Measurements from ENCODE around the gene RBM19.

The RBM19 gene

GRCh38 chr12:113826805-113827538 lies 139.2 kb downstream of the RBM19 start:
- Histone ChIP-seq H3K27me3 (ENCODE audit: insufficient read depth, poor library complexity, severe bottlenecking) (no peaks in the 10 kb centered on the region), H3K27ac (replicated peaks) (no peak overlapping the region), H3K4me3 (replicated peaks; ENCODE audit: insufficient read depth, low read length) (no peak overlapping the region)
- DNase-seq (ENCODE audit: low read depth in 1 of 2, low spot score in 1 of 2), result no peak
- TF ChIP-seq SPI1 (IDR thresholded peaks at IDR 0.05; ENCODE audit: borderline replicate concordance, low read depth) (no peak), POLR2AphosphoS5 (IDR thresholded peaks at IDR 0.05; ENCODE audit: low read depth) (no peak), CTCF (IDR thresholded peaks at IDR 0.05; ENCODE audit: insufficient read depth, low read length) (no peak), REST (IDR thresholded peaks at IDR 0.05; ENCODE audit: insufficient replicate concordance, low read depth) (no peak), GABPA (IDR thresholded peaks at IDR 0.05; ENCODE audit: low read depth) (no peak)

- DNase-seq (ENCODE audit: low read depth in 1 of 2, low spot score in 1 of 2), result no peak
- Histone ChIP-seq H3K4me3 (replicated peaks; ENCODE audit: insufficient read depth, low read length) (no peak overlapping the region), H3K27me3 (ENCODE audit: insufficient read depth, poor library complexity, severe bottlenecking) (no peaks in the 10 kb centered on the region), H3K27ac (replicated peaks) (no peak overlapping the region)
- TF ChIP-seq REST (IDR thresholded peaks at IDR 0.05; ENCODE audit: insufficient replicate concordance, low read depth) (no peak), GABPA (IDR thresholded peaks at IDR 0.05; ENCODE audit: low read depth) (no peak), POLR2AphosphoS5 (IDR thresholded peaks at IDR 0.05; ENCODE audit: low read depth) (no peak), SPI1 (IDR thresholded peaks at IDR 0.05; ENCODE audit: borderline replicate concordance, low read depth) (no peak), CTCF (IDR thresholded peaks at IDR 0.05; ENCODE audit: insufficient read depth, low read length) (no peak)
Observed at GRCh38 chr12:113825705-113826104, 140.4 kb downstream of the RBM19 start.

GRCh38 chr12:113823816-113824215 lies 142.3 kb downstream of the RBM19 start:
- no peaks in the 10 kb centered on the region for H3K27me3 ChIP-seq (ENCODE audit: insufficient read depth, poor library complexity, severe bottlenecking)
- no peak overlapping the region for H3K4me3 ChIP-seq (replicated peaks; ENCODE audit: insufficient read depth, low read length)
- H3K27ac ChIP-seq (replicated peaks), result no peak overlapping the region
- TF ChIP-seq CTCF (IDR thresholded peaks at IDR 0.05; ENCODE audit: insufficient read depth, low read length) (no peak), POLR2AphosphoS5 (IDR thresholded peaks at IDR 0.05; ENCODE audit: low read depth) (no peak), REST (IDR thresholded peaks at IDR 0.05; ENCODE audit: insufficient replicate concordance, low read depth) (no peak), GABPA (IDR thresholded peaks at IDR 0.05; ENCODE audit: low read depth) (no peak), SPI1 (IDR thresholded peaks at IDR 0.05; ENCODE audit: borderline replicate concordance, low read depth) (no peak)
- DNase-seq (ENCODE audit: low read depth in 1 of 2, low spot score in 1 of 2), result no peak

All from HL-60 (cell line).